HG03521 (cell line): ENCODE data around the gene PTPRN2.
"Not testable (repeated sequence)": the region's sequence is repeated elsewhere in the genome, so short reads cannot be mapped to it uniquely, and the experiment has no call there.

ENCODE experiments used
- ATAC-seq: cut with Tn5 transposase; IDR thresholded peaks from one replicate; pipeline ENCODE4 v1.9.1; 2021; ENCODE audit warnings: mild to moderate bottlenecking, moderate library complexity; ENCODE audit not compliant: unreplicated experiment

The PTPRN2 gene

GRCh38 chr7:157565981-157566630 is 1021.5 kb downstream of the PTPRN2 start:
- no peak for ATAC-seq

- ATAC-seq = no peak
These were observed 1022.4 kb downstream of the PTPRN2 start for GRCh38 chr7:157565201-157565626.

- no peak for ATAC-seq
These were observed 1023.0 kb downstream of the PTPRN2 start for GRCh38 chr7:157564517-157565177.

GRCh38 chr7:157563467-157564135 is 1024.0 kb downstream of the PTPRN2 start:
- ATAC-seq = not testable (repeated sequence)

- not testable (repeated sequence) for ATAC-seq
These were observed 1024.9 kb downstream of the PTPRN2 start for GRCh38 chr7:157562522-157563398.

GRCh38 chr7:157561816-157562410 is 1025.7 kb downstream of the PTPRN2 start:
- ATAC-seq = no peak

- no peak for ATAC-seq
These were observed 1026.2 kb downstream of the PTPRN2 start for GRCh38 chr7:157561523-157561785.

- ATAC-seq = no peak
These were observed 1026.7 kb downstream of the PTPRN2 start for GRCh38 chr7:157560710-157561522.

- no peak for ATAC-seq
These were observed 1027.4 kb downstream of the PTPRN2 start for GRCh38 chr7:157560258-157560654.

- ATAC-seq = no peak
These were observed 1027.9 kb downstream of the PTPRN2 start for GRCh38 chr7:157559596-157560257.

GRCh38 chr7:157558875-157559595 is 1028.6 kb downstream of the PTPRN2 start:
- no peak for ATAC-seq

GRCh38 chr7:157558516-157558874 is 1029.1 kb downstream of the PTPRN2 start:
- ATAC-seq = no peak

- no peak for ATAC-seq
These were observed 1029.6 kb downstream of the PTPRN2 start for GRCh38 chr7:157558061-157558460.

- no peak for ATAC-seq
These were observed 1030.4 kb downstream of the PTPRN2 start for GRCh38 chr7:157557263-157557662.

- ATAC-seq = no peak
These were observed 1031.0 kb downstream of the PTPRN2 start for GRCh38 chr7:157556642-157556944.

GRCh38 chr7:157555944-157556641 is 1031.5 kb downstream of the PTPRN2 start:
- no peak for ATAC-seq

GRCh38 chr7:157555313-157555712 is 1032.3 kb downstream of the PTPRN2 start:
- no peak for ATAC-seq

GRCh38 chr7:157554393-157555238 is 1033.0 kb downstream of the PTPRN2 start:
- no peak for ATAC-seq
